K562 (cell line): ENCODE results near the gene HTRA3. TPM values are rescaled to one million over a fixed set of nuclear protein-coding genes. Genes with fewer than 3 reads are reported as not detected.

Experiments
- BCOR ChIP-seq: fragments of 450-650 bp; IDR thresholded peaks from 2 replicates; pipeline ENCODE4 v1.6.1; 2016
- CTCF ChIP-seq, 3 experiments: IDR thresholded peaks in 2 of 3; conservative IDR thresholded peaks in 1 of 3; 2 replicates each; pipeline ENCODE4 v1.5.1; 2011 to 2012; ENCODE audit warnings: low read length in 3 of 3, mild to moderate bottlenecking in 3 of 3, control low read depth in 2 of 3, improper control_type of control experiment in 1 of 3, inconsistent platforms in 1 of 3, low read depth in 1 of 3, mixed read lengths in 1 of 3, moderate library complexity in 1 of 3; ENCODE audit not compliant: insufficient read depth in 2 of 3
- HMBOX1 ChIP-seq: sonication (generic); IDR thresholded peaks from 2 replicates; pipeline ENCODE4 v1.6.1; 2016
- HNRNPH1 ChIP-seq: fragments of 200-400 bp; formaldehyde crosslinking; optimal IDR thresholded peaks from 2 replicates; pipeline ENCODE3; 2017; ENCODE audit warnings: low read depth, mild to moderate bottlenecking, low read length, moderate library complexity
- MNT ChIP-seq, 2 experiments: fragments of 450-650 bp; conservative IDR thresholded peaks; 2 replicates each; pipeline ENCODE4 v1.6.1; 2017; ENCODE audit warnings: mild to moderate bottlenecking in 2 of 2, moderate library complexity in 2 of 2
- RNF219 ChIP-seq: fragments of 250-450 bp; sonication (Bioruptor Pico); IDR thresholded peaks from 2 replicates; pipeline ENCODE4 v1.5.0; 2022; ENCODE audit warnings: mild to moderate bottlenecking
- ZNF408 ChIP-seq: fragments of 250-450 bp; sonication (Bioruptor Pico); IDR thresholded peaks from 2 replicates; pipeline ENCODE4 v1.4.0; 2020; ENCODE audit warnings: low read depth, mild to moderate bottlenecking, moderate library complexity
- ZZZ3 ChIP-seq: fragments of 450-650 bp; IDR thresholded peaks from 2 replicates; pipeline ENCODE4 v1.6.1; 2016; ENCODE audit warnings: antibody characterized with exemption, mild to moderate bottlenecking, moderate library complexity
- polyA plus RNA-seq, 8 experiments: library from polyadenylated mRNA; depleted of rRNA in 4 of 8; stranded (reverse) in 5 of 8; unstranded in 3 of 8; fragments of >200 nt; fragmentation: Nextera tagmentation in 2 of 8; fragmentation: Illumina TruSeq in 1 of 8; extraction: Ambion mirVana in 2 of 8; extraction: Trizol in 1 of 8; gene quantifications; 2 replicates each; pipeline versions ENCODE4 v1.2.1 to v1.2.3, GENCODE V29; 2011 to 2014; ENCODE audit warnings: inconsistent platforms in 1 of 8, missing spikeins in 1 of 8
- total RNA-seq, 7 experiments: library from RNA; depleted of rRNA in 6 of 7; stranded (reverse); fragments of >200 nt in 6 of 7; fragmentation: Illumina TruSeq in 2 of 7; extraction: Trizol in 2 of 7; gene quantifications; 2 replicates each; pipeline versions ENCODE4 v1.2.1 to v1.2.3, GENCODE V29; 2011 to 2021; ENCODE audit warnings: low replicate concordance in 1 of 7

The HTRA3 gene
- total and polyA plus RNA-seq, 9 of the 15 experiments (the other 6 are each of a cell fraction or from before 2014, with no cell fraction given): 0.04 TPM; not detected in 8

- no peak for TF ChIP-seq MNT (conservative IDR thresholded peaks at IDR 0.05)
- TF ChIP-seq ZZZ3: no peak
- peak in 2 of 3 experiments; percentile 43 to 54; a peak in 3 of 6 replicates for TF ChIP-seq CTCF (IDR thresholded peaks at IDR 0.05 in 2 of 3, conservative IDR thresholded peaks at IDR 0.05 in 1 of 3; ENCODE audit: insufficient read depth in 2 of 3, low read depth in 1 of 3, low read length in 3 of 3)
- TF ChIP-seq HMBOX1: no peak
- TF ChIP-seq HNRNPH1: no peak
- no peak for TF ChIP-seq BCOR
- no peak for TF ChIP-seq RNF219 (CRISPR knock-in tag)
- TF ChIP-seq ZNF408 (CRISPR knock-in tag): no peak
Measured at GRCh38 chr4:8274765-8275547, 5.4 kb downstream of the HTRA3 start (continued).
